GM12865 (cell line): ENCODE data around the gene CCHCR1.

Experiments used
- DNase-seq: peaks from one replicate; pipeline ENCODE4 v3.0.0; 2010; ENCODE audit warnings: low read depth
- H3K4me3 ChIP-seq: 2 replicates; pipeline ENCODE4 v1.5.1; 2011; ENCODE audit warnings: mild to moderate bottlenecking, low read depth, low read length, control low read depth
- CTCF ChIP-seq: IDR thresholded peaks from 2 replicates; pipeline ENCODE4 v1.5.1; 2011; ENCODE audit warnings: low read length, control low read depth, low read depth, inconsistent platforms; ENCODE audit not compliant: insufficient read depth; ENCODE audit errors: missing control alignments

The CCHCR1 gene

GRCh38 chr6:31142361-31142761, 15.2 kb downstream of the CCHCR1 start:
- no peak overlapping the region for H3K4me3 ChIP-seq
- no peak for TF ChIP-seq CTCF
- DNase-seq: no peak

- DNase-seq: no peak
- H3K4me3 ChIP-seq: no peak overlapping the region
- TF ChIP-seq CTCF: no peak
Measured at GRCh38 chr6:31140643-31141042, 17.0 kb downstream of the CCHCR1 start.

- DNase-seq: no peak
- TF ChIP-seq CTCF: no peak
- no peak overlapping the region for H3K4me3 ChIP-seq
Measured at GRCh38 chr6:31139599-31139998, 18.0 kb downstream of the CCHCR1 start.

GRCh38 chr6:31138982-31139381, 18.6 kb downstream of the CCHCR1 start, which contains the start of gene PSORS1C2:
Gene PSORS1C2, minus strand, starts transcription at chr6:31139066. Its CDS starts 40 bp downstream, at chr6:31139026.
- no peak within 1 kb of the TSS for H3K4me3 ChIP-seq
- DNase-seq: no peak
- no peak for TF ChIP-seq CTCF

- H3K4me3 ChIP-seq: no peak overlapping the region
- peak; percentile 49 for DNase-seq
- no peak for TF ChIP-seq CTCF
Measured at GRCh38 chr6:31135710-31136109, 21.9 kb downstream of the CCHCR1 start.

GRCh38 chr6:31132806-31133205, 24.8 kb downstream of the CCHCR1 start:
- no peak for TF ChIP-seq CTCF
- no peak for DNase-seq
- H3K4me3 ChIP-seq: no peak overlapping the region

GRCh38 chr6:31131595-31131994, 26.0 kb downstream of the CCHCR1 start:
- TF ChIP-seq CTCF: no peak
- peak; percentile 11 for DNase-seq
- no peak overlapping the region for H3K4me3 ChIP-seq
